GM21619 (cell line): Measurements from ENCODE around the gene TNS2.

ENCODE experiments used
- ATAC-seq: cut with Tn5 transposase; IDR thresholded peaks from one replicate; pipeline ENCODE4 v1.9.1; 2021; ENCODE audit not compliant: unreplicated experiment

The TNS2 gene

GRCh38 chr12:53044052-53044581, 5.7 kb upstream of the TNS2 start:
- ATAC-seq, result no peak

- ATAC-seq, result no peak
Measured at GRCh38 chr12:53044896-53045695, 4.8 kb upstream of the TNS2 start.

GRCh38 chr12:53045696-53046045, 4.2 kb upstream of the TNS2 start:
- ATAC-seq, result no peak

GRCh38 chr12:53046655-53047220, 3.1 kb upstream of the TNS2 start:
- ATAC-seq, result peak; percentile 32

GRCh38 chr12:53047221-53048032, 2.4 kb upstream of the TNS2 start:
- peak; percentile 67 for ATAC-seq

- no peak for ATAC-seq
Measured at GRCh38 chr12:53048033-53048779, 1.7 kb upstream of the TNS2 start.

GRCh38 chr12:53048780-53049401, 974 bp upstream of the TNS2 start:
- ATAC-seq, result no peak

- ATAC-seq, result no peak
Measured at GRCh38 chr12:53050426-53051057, 677 bp downstream of the TNS2 start.

GRCh38 chr12:53051058-53051880, 1.4 kb downstream of the TNS2 start:
- no peak for ATAC-seq

- no peak for ATAC-seq
Measured at GRCh38 chr12:53051881-53052412, 2.1 kb downstream of the TNS2 start.

- no peak for ATAC-seq
Measured at GRCh38 chr12:53052419-53053217, 2.8 kb downstream of the TNS2 start.

- no peak for ATAC-seq
Measured at GRCh38 chr12:53053218-53054111, 3.6 kb downstream of the TNS2 start.

GRCh38 chr12:53054112-53054878, 4.4 kb downstream of the TNS2 start:
- ATAC-seq, result peak; percentile 89

GRCh38 chr12:53055471-53056266, 5.8 kb downstream of the TNS2 start:
- ATAC-seq, result no peak

GRCh38 chr12:53056296-53056695, 6.4 kb downstream of the TNS2 start:
- no peak for ATAC-seq

GRCh38 chr12:53056901-53057300, 7.0 kb downstream of the TNS2 start:
- ATAC-seq, result no peak
